ENCODE measurements around the gene HLA-DMA. TPM values are rescaled to one million over a fixed set of nuclear protein-coding genes. Genes with fewer than 3 reads are reported as not detected.
A peak's percentile ranks its signal among the peaks of the same experiment; 100 is the strongest.

HLA-DMA gene
- total and polyA plus RNA-seq, 9 of the 15 experiments (the other 6 are each of a cell fraction or from before 2014, with no cell fraction given) = 0.13 to 0.83 (median 0.51) TPM

GRCh38 chr6:32968867-32969684 lies 16.2 kb upstream of the HLA-DMA start (continued):
- TF ChIP-seq E2F5 (CRISPR knock-in tag; IDR thresholded peaks at IDR 0.05) (0 out of 2 replicates have a peak, but pooled peaks have one; percentile 53), AFF4 (CRISPR knock-in tag; IDR thresholded peaks at IDR 0.05) (peak; percentile 71; the same call in 1 of the 2 replicates), MBD2 (IDR thresholded peaks at IDR 0.05; ENCODE audit: borderline replicate concordance, low read depth) (peak; percentile 37; the same call in 1 of the 2 replicates), ZNF79 (CRISPR knock-in tag; IDR thresholded peaks at IDR 0.05; ENCODE audit: low read depth) (0 out of 2 replicates have a peak, but pooled peaks have one; percentile 23), ZC3H4 (CRISPR knock-in tag; IDR thresholded peaks at IDR 0.05; ENCODE audit: borderline replicate concordance) (peak; percentile 60; the same call in 1 of the 2 replicates), FOXM1 (IDR thresholded peaks at IDR 0.05; ENCODE audit: low read depth) (peak; percentile 65; the same call in 1 of the 2 replicates), FOXM1 (CRISPR knock-in tag; IDR thresholded peaks at IDR 0.05; ENCODE audit: low read depth) (no peak), KLF6 (CRISPR knock-in tag; IDR thresholded peaks at IDR 0.05; ENCODE audit: borderline replicate concordance) (peak; percentile 95), ADNP (tag; IDR thresholded peaks at IDR 0.05) (no peak), CREB3L1 (IDR thresholded peaks at IDR 0.05; ENCODE audit: borderline replicate concordance, low read depth) (peak; percentile 88; the same call in 1 of the 2 replicates), RBM25 (IDR thresholded peaks at IDR 0.05; ENCODE audit: low read depth, low read length, severe bottlenecking) (peak; percentile 21), E2F6 (IDR thresholded peaks at IDR 0.05; ENCODE audit: borderline replicate concordance in 1 of 2, extremely low read depth in 1 of 2, insufficient read depth in 1 of 2, insufficient read length in 1 of 2, low read depth in 1 of 2, low read length in 1 of 2, poor library complexity in 1 of 2, severe bottlenecking in 1 of 2) (peak; percentile 61 to 75), ZNF740 (CRISPR knock-in tag; IDR thresholded peaks at IDR 0.05) (peak; percentile 37), ZNF740 (tag; IDR thresholded peaks at IDR 0.05) (peak in 1 of 2 experiments; percentile 99; a peak in 3 of 4 replicates), SMAD1 (IDR thresholded peaks at IDR 0.05; ENCODE audit: low read depth, low read length, partially characterized antibody) (peak; percentile 10), HSF4 (CRISPR knock-in tag; IDR thresholded peaks at IDR 0.05; ENCODE audit: borderline replicate concordance) (peak; percentile 77; the same call in 1 of the 2 replicates)

Data from K562 (cell line).